Measurements from ENCODE around the gene EFTUD2.

DNA sequence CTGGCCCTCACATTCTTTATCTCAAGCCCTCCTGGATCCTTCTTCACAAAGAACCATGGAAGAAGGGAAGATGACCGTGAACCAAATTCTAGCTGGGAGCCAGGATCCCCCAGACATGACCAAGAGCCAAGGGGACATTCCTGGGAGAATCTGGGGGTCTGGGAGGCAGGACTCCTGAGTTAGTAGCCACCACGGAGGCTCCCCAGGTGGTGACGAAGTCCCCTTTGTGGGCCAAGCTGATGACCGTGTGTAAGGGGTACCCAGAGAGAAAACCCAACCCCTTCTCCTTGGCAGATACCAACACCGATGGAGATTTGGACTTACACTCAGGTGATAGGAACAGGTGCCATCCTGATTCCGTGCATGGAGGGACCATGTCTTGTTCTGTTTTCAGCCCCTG is 22.9 kb upstream of the EFTUD2 start:
- TF ChIP-seq, protein P1, sequence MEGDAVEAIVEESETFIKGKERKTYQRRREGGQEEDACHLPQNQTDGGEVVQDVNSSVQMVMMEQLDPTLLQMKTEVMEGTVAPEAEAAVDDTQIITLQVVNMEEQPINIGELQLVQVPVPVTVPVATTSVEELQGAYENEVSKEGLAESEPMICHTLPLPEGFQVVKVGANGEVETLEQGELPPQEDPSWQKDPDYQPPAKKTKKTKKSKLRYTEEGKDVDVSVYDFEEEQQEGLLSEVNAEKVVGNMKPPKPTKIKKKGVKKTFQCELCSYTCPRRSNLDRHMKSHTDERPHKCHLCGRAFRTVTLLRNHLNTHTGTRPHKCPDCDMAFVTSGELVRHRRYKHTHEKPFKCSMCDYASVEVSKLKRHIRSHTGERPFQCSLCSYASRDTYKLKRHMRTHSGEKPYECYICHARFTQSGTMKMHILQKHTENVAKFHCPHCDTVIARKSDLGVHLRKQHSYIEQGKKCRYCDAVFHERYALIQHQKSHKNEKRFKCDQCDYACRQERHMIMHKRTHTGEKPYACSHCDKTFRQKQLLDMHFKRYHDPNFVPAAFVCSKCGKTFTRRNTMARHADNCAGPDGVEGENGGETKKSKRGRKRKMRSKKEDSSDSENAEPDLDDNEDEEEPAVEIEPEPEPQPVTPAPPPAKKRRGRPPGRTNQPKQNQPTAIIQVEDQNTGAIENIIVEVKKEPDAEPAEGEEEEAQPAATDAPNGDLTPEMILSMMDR (IDR thresholded peaks at IDR 0.05), result no peak
- no peak for TF ChIP-seq EZH2 (IDR thresholded peaks at IDR 0.05; ENCODE audit: borderline replicate concordance, insufficient read depth, low read depth, low read length, poor library complexity, severe bottlenecking)

All from B cell (primary cell).